Aorta (tissue), 5 donors: ENCODE measurements around the gene ITSN2. TPM values are rescaled to one million over a fixed set of nuclear protein-coding genes. Genes with fewer than 3 reads are reported as not detected.
"Not testable (repeated sequence)": the region's sequence is repeated elsewhere in the genome, so short reads cannot be mapped to it uniquely, and the experiment has no call there.

Experiments used
- ATAC-seq: fragments of 200-7000 bp; cut with Tn5 transposase; one replicate; pipeline ENCODE4 v1.9.1; 2022; ENCODE audit warnings: moderate library complexity; ENCODE audit not compliant: low FRiP score
- DNase-seq, 2 donors: peaks; one replicate each; pipeline ENCODE4 v3.0.0-alpha.2; 2020
- H3K27ac ChIP-seq, 2 donors: one replicate each; pipeline ENCODE4 v1.5.1; 2013; ENCODE audit warnings: low read length in 2 of 2, mild to moderate bottlenecking in 2 of 2, moderate library complexity in 2 of 2, control low read depth in 1 of 2, inconsistent platforms in 1 of 2, low read depth in 1 of 2
- H3K27me3 ChIP-seq, 2 donors: one replicate each; pipeline ENCODE4 v1.6.1; 2013; ENCODE audit warnings: control low read depth in 1 of 2, low read length in 1 of 2, mild to moderate bottlenecking in 1 of 2, moderate library complexity in 1 of 2; ENCODE audit not compliant: insufficient read depth in 2 of 2, control insufficient read depth in 1 of 2
- H3K36me3 ChIP-seq, 2 donors: one replicate each; pipeline ENCODE4 v1.6.1; 2013; ENCODE audit warnings: control low read depth in 1 of 2, low read length in 1 of 2, mild to moderate bottlenecking in 1 of 2; ENCODE audit not compliant: insufficient read depth in 2 of 2, control insufficient read depth in 1 of 2
- H3K4me1 ChIP-seq, 2 donors: one replicate each; pipeline ENCODE4 v1.6.1; 2013; ENCODE audit warnings: low read length in 2 of 2, control low read depth in 1 of 2, mild to moderate bottlenecking in 1 of 2, moderate library complexity in 1 of 2; ENCODE audit not compliant: insufficient read depth in 2 of 2, control insufficient read depth in 1 of 2
- H3K4me3 ChIP-seq, 2 donors: one replicate each; pipeline ENCODE4 v1.5.1; 2013; ENCODE audit warnings: low read length in 2 of 2, control low read depth in 1 of 2, mild to moderate bottlenecking in 1 of 2
- H3K9me3 ChIP-seq: one replicate; pipeline ENCODE4 v1.6.1; 2013; ENCODE audit warnings: mild to moderate bottlenecking, low read length; ENCODE audit not compliant: control insufficient read depth
- WGBS, 2 donors: extraction: QIAGEN DNeasy Blood & Tissue Kit; methylation state at CpG; one replicate each; pipeline ENCODE4 v1.1.7; 2013; 5-methylcytosine and 5-hydroxymethylcytosine counted together
- intact Hi-C, 2 donors: fragments of 100-400 bp; cut with DNase I; formaldehyde crosslinking; loops; one replicate each; pipeline versions ENCODE4 v1.14.2 to v1.15.0; 2022
- polyA plus RNA-seq, 2 donors: library from polyadenylated mRNA; stranded (reverse); fragments of 200-250 nt; gene quantifications; one replicate each; pipeline ENCODE4 v1.2.3, GENCODE V29; 2013
- total RNA-seq, 2 donors: library from RNA; stranded (reverse); fragmentation: NEBNext Ultra II Directional; extraction: Animal tissue kit (Norgen Biotek cat#: 25700); gene quantifications; one replicate each; pipeline ENCODE4 v1.2.1, GENCODE V29; 2021
- donor health status: healthy with polysubstance abuse.
- donor health status: Bipolar disorder and iron deficiency.
- donor health status: DM: no; HTN: no; CAD: no.
- donor health status: DM: no; HTN: no; CAD: no.
- donor health status: DM: yes; HTN: yes; CAD: no.

The ITSN2 gene
- total and polyA plus RNA-seq, 4 donors: 20.5 to 87.0 (median 43.9) TPM

- no peaks in the 10 kb centered on the region for H3K27me3 ChIP-seq
- ATAC-seq (no peak), DNase-seq (no peak)
- H3K9me3 ChIP-seq: no peaks in the 10 kb centered on the region
- intact Hi-C loops: no loop called here
- H3K4me1 ChIP-seq: no peaks in the 10 kb centered on the region
- H3K36me3 ChIP-seq: no peaks in the 10 kb centered on the region
- no peak overlapping the region for H3K4me3 ChIP-seq
- no peak overlapping the region for H3K27ac ChIP-seq
- WGBS, 2 donors: 59% methylated on average over 3 of the region's 4 CpGs
Measured at GRCh38 chr2:24374301-24374700, 14.0 kb upstream of the ITSN2 start.

GRCh38 chr2:24372033-24372432, 11.7 kb upstream of the ITSN2 start:
- Histone ChIP-seq H3K9me3 (no peaks in the 10 kb centered on the region), H3K36me3 (no peaks in the 10 kb centered on the region), H3K27me3 (no peaks in the 10 kb centered on the region), H3K4me1 (no peaks in the 10 kb centered on the region), H3K27ac (no peak overlapping the region), H3K4me3 (no peak overlapping the region)
- intact Hi-C loops: no loop called here
- no peak for ATAC-seq
- 84 to 86% methylated on average over 7 of the region's 7 CpGs for WGBS, 2 donors
- no peak for DNase-seq

- peaks cover 0 to 4% of the 10 kb centered on the region in 2 donors for H3K4me1 ChIP-seq
- intact Hi-C loops: no loop called here
- no peak for ATAC-seq
- H3K9me3 ChIP-seq: no peaks in the 10 kb centered on the region
- WGBS, 2 donors: 1 to 4% methylated on average over 5 of the region's 5 CpGs
- H3K4me3 ChIP-seq: no peak overlapping the region
- no peak for DNase-seq
- H3K27ac ChIP-seq: peak overlapping the region; percentile 57 to 87
- no peaks in the 10 kb centered on the region for H3K36me3 ChIP-seq
- H3K27me3 ChIP-seq: no peaks in the 10 kb centered on the region
Measured at GRCh38 chr2:24365826-24366225, 5.5 kb upstream of the ITSN2 start.

- H3K27ac ChIP-seq: peak overlapping the region in 1 of 2 donors; percentile 53
- intact Hi-C loops: no loop called here
Measured at GRCh38 chr2:24365051-24365450, 4.7 kb upstream of the ITSN2 start.

DNA sequence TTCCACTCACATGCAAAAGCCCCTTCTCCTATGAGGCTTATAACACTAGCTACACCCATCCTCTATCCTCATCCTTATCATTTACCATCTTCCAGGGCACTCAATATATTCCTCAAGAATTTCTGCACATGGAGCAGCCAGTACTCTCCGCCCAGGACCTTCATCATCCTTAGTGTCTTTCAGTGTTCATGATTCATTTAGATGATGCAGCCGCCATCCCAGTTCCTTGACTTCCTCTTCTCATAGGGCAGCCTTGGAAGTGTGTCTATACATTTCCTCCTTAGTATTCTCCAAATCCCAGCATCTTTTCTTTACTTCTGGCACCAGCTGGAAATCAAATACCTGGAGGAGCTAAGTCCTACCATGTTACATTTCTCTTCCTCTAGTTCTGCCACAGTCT, 3.0 kb upstream of the ITSN2 start:
- no peaks in the 10 kb centered on the region for H3K36me3 ChIP-seq
- H3K27me3 ChIP-seq: no peaks in the 10 kb centered on the region
- no peak overlapping the region for H3K4me3 ChIP-seq
- DNase-seq (no peak), ATAC-seq (no peak)
- H3K4me1 ChIP-seq: peaks cover 0 to 4% of the 10 kb centered on the region in 2 donors
- intact Hi-C loops: no loop called here
- 97 to 100% methylated on average over 2 of the region's 2 CpGs for WGBS, 2 donors
- no peak overlapping the region for H3K27ac ChIP-seq
- no peaks in the 10 kb centered on the region for H3K9me3 ChIP-seq

More at GRCh38 chr2:24365051-24365450, 4.7 kb upstream of the ITSN2 start:
- Histone ChIP-seq H3K9me3 (no peaks in the 10 kb centered on the region), H3K27me3 (no peaks in the 10 kb centered on the region), H3K4me3 (no peak overlapping the region), H3K4me1 (peaks cover 0 to 4% of the 10 kb centered on the region in 2 donors), H3K36me3 (no peaks in the 10 kb centered on the region)
- peak; percentile 86 for ATAC-seq
- DNase-seq: peak; percentile 89 to 94
- 0 to 2% methylated on average over 7 of the region's 7 CpGs for WGBS, 2 donors

DNA sequence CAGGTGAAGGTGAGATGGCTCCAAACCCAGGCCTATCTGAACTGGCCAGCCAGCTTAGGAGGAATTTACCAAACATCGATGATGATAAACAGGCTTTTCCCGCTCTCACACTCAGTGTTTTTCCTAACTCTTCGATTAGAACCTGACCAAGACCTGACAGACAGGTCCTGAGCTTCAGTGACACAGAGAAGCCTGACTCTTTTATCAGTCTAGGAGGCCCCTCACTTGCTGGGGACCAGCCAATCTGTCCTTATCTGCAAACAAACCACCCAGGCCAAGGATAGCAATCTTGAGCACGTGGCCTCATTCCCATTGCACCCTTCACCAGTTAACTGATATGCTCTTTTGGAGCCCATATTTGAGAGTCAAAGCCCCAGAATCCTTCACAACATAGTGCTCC, 1.9 kb upstream of the ITSN2 start:
- no peaks in the 10 kb centered on the region for H3K9me3 ChIP-seq
- no peak overlapping the region for H3K27ac ChIP-seq
- ATAC-seq (no peak), DNase-seq (no peak)
- intact Hi-C loops: no loop called here
- no peaks in the 10 kb centered on the region for H3K27me3 ChIP-seq
- H3K4me1 ChIP-seq: peaks cover 0 to 4% of the 10 kb centered on the region in 2 donors
- WGBS, 2 donors: 61 to 69% methylated on average over 4 of the region's 4 CpGs
- no peaks in the 10 kb centered on the region for H3K36me3 ChIP-seq
- H3K4me3 ChIP-seq: no peak overlapping the region

GRCh38 chr2:24360963-24361330, 611 bp upstream of the ITSN2 start:
- whole genome bisulfite sequencing, 2 donors: 89 to 90% methylated on average over 15 of the region's 15 CpGs
- ATAC-seq (no peak), DNase-seq (no peak)
- H3K9me3 ChIP-seq: no peaks in the 10 kb centered on the region
- intact Hi-C loops: no loop called here
- H3K4me3 ChIP-seq: peak overlapping the region in 1 of 2 donors; percentile 77
- H3K36me3 ChIP-seq: no peaks in the 10 kb centered on the region
- peak overlapping the region in 1 of 2 donors; percentile 65 for H3K27ac ChIP-seq
- peaks cover 0 to 4% of the 10 kb centered on the region in 2 donors for H3K4me1 ChIP-seq
- H3K27me3 ChIP-seq: no peaks in the 10 kb centered on the region

DNA sequence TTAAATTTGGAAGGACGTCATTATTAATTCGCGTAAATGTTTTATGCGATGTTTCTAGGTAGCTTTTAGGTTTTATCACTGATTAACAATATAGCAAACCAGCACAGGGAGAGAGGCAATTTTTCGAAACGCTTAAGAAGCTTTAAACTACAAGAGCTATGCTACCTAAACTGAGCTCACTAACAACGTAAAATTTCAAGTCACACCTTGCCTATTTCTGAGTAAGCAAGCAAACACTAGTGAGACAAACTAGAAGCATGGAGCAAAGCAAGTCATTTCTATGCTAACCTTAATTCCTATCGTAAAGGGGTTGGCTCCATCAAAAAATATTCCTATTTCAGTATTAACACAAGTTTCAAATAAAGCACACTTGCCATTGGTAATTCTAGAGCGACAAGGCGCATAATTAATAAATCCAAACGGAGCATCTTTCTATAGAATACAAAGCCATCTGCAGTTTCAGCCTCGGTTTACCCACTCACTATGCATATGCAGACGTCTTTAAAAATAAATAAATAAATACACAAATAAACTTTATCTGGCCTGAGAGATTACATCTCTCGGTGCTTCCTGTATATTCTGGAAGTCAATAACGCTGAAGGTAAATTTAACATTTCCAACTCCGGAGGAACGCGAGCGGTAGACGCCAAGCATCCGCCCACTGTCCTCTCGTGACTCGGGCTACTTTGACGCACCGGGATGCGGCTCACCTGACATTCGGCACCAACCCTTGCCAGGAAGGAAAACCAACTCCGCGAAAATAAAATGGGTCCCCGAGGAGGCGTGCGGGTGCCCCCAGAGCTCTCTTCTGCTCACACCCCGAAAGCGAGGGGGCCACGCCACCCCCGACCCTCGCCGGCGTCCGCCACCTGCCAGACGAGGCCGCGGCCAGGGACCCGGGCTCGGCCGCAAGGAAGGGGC, 947 bp downstream of the ITSN2 start:
- Histone ChIP-seq H3K4me3 (peak overlapping the region; percentile 77 to 93), H3K4me1 (no peaks in the 10 kb centered on the region), H3K27ac (peak overlapping the region; percentile 49 to 61), H3K9me3 (no peaks in the 10 kb centered on the region), H3K27me3 (no peaks in the 10 kb centered on the region), H3K36me3 (no peaks in the 10 kb centered on the region)
- WGBS, 2 donors: 1 to 2% methylated on average over 45 to 46 of the region's 46 CpGs
- intact Hi-C loops: no loop called here
- DNase-seq (peak; percentile 60 to 79), ATAC-seq (peak; percentile 23)

DNA sequence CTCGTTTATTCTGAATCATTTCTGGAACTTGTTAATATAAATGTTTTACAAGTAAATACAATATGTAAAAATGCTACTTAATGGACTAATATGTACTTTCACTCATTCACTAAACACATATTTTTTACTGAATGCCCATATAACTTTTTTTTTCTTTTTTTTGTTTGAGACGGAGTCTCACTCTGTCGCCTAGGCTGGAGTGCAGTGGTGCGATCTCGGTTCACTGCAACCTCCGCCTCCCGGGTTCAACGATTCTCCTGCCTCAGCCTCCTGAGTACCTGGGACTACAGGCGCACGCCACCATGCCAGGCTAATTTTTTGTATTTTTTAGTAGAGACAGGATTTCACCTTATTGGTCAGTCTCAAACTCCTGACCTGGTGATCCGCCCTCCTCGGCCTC, 2.6 kb downstream of the ITSN2 start:
- H3K27me3 ChIP-seq, ATAC-seq, H3K4me3 ChIP-seq, intact Hi-C loops, H3K27ac ChIP-seq, H3K4me1 ChIP-seq, H3K36me3 ChIP-seq, H3K9me3 ChIP-seq, DNase-seq: not testable (repeated sequence)
- WGBS, 2 donors: 92 to 94% methylated on average over 12 of the region's 12 CpGs
